ENCODE results near the gene ANXA2.
"Not testable (repeated sequence)": the region's sequence is repeated elsewhere in the genome, so short reads cannot be mapped to it uniquely, and the experiment has no call there.

Gene ANXA2

DNA sequence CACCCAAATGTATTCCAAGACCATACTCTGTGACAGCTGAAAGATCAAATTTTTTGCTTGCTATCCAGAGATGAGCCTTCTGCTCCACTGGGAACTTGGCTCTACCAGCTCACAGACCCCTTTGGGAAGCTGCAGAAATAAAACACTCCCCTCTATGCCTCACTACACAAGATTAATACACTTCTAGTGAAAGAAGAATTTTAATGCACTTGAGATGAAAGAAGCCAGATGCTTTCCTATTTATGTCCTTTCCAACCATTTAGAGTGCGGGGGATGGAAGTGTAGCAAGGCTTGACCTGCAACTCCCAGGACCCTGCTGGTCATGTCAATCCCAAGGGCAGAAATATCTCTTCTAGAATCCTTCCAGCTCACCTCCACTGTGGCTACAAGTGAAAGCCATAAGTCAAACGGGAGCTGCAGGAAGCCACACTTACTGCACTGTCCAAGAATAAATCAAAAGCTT is 34.7 kb downstream of the ANXA2 start:
- Histone ChIP-seq H2AFZ (no peak overlapping the region), H3K36me3 (ENCODE audit: control insufficient read depth, insufficient read depth, low read length) (no peaks in the 10 kb centered on the region), H3K4me2 (ENCODE audit: low read length) (no peak overlapping the region), H3K4me1 (peaks cover 8% of the 10 kb centered on the region), H3K79me2 (no peaks in the 10 kb centered on the region), H3K27ac (no peak overlapping the region), H3K9me3 (ENCODE audit: control insufficient read depth, low read length) (no peaks in the 10 kb centered on the region), H3K9ac (no peak overlapping the region), H3K4me3 (ENCODE audit: low read depth, low read length) (no peak overlapping the region), H3K27me3 (ENCODE audit: control insufficient read depth, insufficient read depth, low read length) (no peaks in the 10 kb centered on the region)
- TF ChIP-seq CTCF (IDR thresholded peaks at IDR 0.05): no peak

- no peak for TF ChIP-seq CTCF (IDR thresholded peaks at IDR 0.05)
- H3K9ac ChIP-seq: no peak overlapping the region
- H2AFZ ChIP-seq: no peak overlapping the region
- no peak overlapping the region for H3K4me3 ChIP-seq (ENCODE audit: low read depth, low read length)
- H3K4me1 ChIP-seq: peaks cover 8% of the 10 kb centered on the region
- H3K27me3 ChIP-seq (ENCODE audit: control insufficient read depth, insufficient read depth, low read length): no peaks in the 10 kb centered on the region
- no peak overlapping the region for H3K4me2 ChIP-seq (ENCODE audit: low read length)
- no peak overlapping the region for H3K27ac ChIP-seq
- no peaks in the 10 kb centered on the region for H3K79me2 ChIP-seq
- no peaks in the 10 kb centered on the region for H3K36me3 ChIP-seq (ENCODE audit: control insufficient read depth, insufficient read depth, low read length)
- H3K9me3 ChIP-seq (ENCODE audit: control insufficient read depth, low read length): no peaks in the 10 kb centered on the region
These were observed 35.3 kb downstream of the ANXA2 start for GRCh38 chr15:60362321-60363086.

DNA sequence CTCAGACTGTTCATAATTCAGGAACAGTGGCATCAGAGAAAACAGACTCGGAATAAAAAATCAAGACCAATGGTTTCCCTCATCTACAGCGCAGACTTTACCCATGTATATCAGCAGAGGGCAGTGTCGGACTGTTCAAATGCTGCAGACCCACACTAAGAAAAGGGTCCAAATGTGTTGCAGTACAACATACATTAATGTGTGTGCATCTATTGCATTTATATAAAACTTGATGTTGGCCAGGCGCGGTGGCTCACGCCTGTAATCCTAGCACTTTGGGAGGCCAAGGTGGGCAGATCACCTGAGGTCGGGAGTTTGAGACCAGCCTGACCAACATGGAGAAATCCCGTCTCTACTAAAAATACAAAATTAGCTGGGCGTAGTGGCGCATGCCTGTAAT is 38.0 kb downstream of the ANXA2 start:
- not testable (repeated sequence) for H3K4me2 ChIP-seq (ENCODE audit: low read length); H3K27me3 ChIP-seq (ENCODE audit: control insufficient read depth, insufficient read depth, low read length); H3K9me3 ChIP-seq (ENCODE audit: control insufficient read depth, low read length); H3K4me3 ChIP-seq (ENCODE audit: low read depth, low read length); H3K36me3 ChIP-seq (ENCODE audit: control insufficient read depth, insufficient read depth, low read length); H3K79me2 ChIP-seq; H3K9ac ChIP-seq
- peak; percentile 57 for TF ChIP-seq CTCF (IDR thresholded peaks at IDR 0.05)
- Histone ChIP-seq H3K4me1 (peaks cover 16% of the 10 kb centered on the region), H2AFZ (peak overlapping the region; percentile 60), H3K27ac (peak overlapping the region; percentile 80)

DNA sequence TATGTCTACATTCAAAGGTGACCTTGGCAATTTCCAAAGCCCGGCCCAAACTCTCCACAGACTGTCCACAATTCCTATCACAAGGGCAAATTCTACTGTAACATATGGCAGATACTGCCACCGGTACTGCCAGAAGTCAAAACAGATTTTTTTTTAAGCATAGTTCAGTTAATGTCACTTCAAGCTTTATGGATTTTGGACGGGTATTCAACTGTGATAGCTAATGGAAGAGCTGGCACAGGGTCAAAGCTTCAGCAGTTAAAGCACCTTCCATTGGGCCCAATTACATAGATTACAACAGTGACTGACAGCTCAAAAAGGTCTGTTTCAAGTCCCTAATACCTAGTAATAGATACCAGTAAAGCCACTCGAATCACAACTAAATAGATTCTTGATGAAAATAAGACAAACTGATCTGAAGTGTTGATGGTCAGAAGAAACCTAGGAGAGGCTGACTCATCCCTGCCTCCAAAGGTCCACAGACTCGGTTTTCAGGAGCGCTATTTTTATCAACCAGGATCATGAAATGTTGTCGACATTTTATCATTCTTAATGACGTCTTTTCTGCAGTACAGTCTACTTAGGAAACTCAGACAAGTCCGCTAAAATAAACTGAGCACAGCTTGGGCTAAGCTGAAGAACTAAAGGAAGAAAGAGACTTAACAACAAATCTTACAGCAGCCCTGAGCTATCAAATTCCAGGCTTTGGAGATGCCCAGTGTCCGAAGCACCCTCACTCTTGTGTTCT is 38.7 kb downstream of the ANXA2 start:
- Histone ChIP-seq H3K9me3 (ENCODE audit: control insufficient read depth, low read length) (no peaks in the 10 kb centered on the region), H3K4me3 (ENCODE audit: low read depth, low read length) (no peak overlapping the region), H2AFZ (peak overlapping the region; percentile 60), H3K36me3 (ENCODE audit: control insufficient read depth, insufficient read depth, low read length) (no peaks in the 10 kb centered on the region), H3K9ac (no peak overlapping the region), H3K27me3 (ENCODE audit: control insufficient read depth, insufficient read depth, low read length) (no peaks in the 10 kb centered on the region), H3K4me1 (peaks cover 16% of the 10 kb centered on the region), H3K4me2 (ENCODE audit: low read length) (no peak overlapping the region), H3K27ac (peak overlapping the region; percentile 80), H3K79me2 (no peaks in the 10 kb centered on the region)
- no peak for TF ChIP-seq CTCF (IDR thresholded peaks at IDR 0.05)

Measured in parathyroid adenoma (tissue), 2 donors.